Measurements from ENCODE around the gene SMIM20. TPM values are rescaled to one million over a fixed set of nuclear protein-coding genes. Genes with fewer than 3 reads are reported as not detected.
A peak's percentile ranks its signal among the peaks of the same experiment; 100 is the strongest.

Gene SMIM20
- total RNA-seq, 2 donors from 2014 or later: 36.5 to 37.4 TPM

DNA sequence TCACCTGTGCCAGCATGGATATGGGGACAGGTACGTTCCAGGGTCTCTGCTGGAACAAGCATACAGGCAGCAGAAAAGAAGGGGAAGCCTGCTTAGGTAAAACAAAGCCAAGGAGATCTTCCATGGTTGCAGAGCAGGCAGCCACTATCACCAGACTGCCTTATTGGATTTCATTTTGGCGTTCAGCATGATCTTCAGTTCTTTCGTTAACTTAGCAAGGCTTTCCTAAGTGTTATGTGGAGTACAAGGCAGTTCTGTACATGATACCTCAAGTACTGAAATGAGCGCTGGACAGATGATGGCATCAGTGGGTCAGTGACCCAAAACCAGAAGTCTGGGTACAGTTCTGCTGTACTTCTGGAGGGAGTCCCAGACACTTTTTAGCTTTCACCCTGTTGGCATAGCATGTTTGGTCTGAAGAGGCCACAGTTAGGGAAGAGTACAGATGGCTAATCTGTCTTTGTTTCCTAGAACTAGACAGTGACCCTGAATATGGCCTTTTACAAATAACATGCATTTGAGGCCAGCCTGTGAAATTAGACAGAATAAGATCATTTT is 8.9 kb downstream of the SMIM20 start:
- no peak for DNase-seq
- H3K9ac ChIP-seq (ENCODE audit: low read depth in 2 of 2, low read length in 2 of 2): no peak overlapping the region
- H3K27ac ChIP-seq: no peak overlapping the region
- H3K36me3 ChIP-seq: no peaks in the 10 kb centered on the region
- H3K27me3 ChIP-seq: no peaks in the 10 kb centered on the region
- no peak overlapping the region for H3K4me3 ChIP-seq
- TF ChIP-seq, protein P1, sequence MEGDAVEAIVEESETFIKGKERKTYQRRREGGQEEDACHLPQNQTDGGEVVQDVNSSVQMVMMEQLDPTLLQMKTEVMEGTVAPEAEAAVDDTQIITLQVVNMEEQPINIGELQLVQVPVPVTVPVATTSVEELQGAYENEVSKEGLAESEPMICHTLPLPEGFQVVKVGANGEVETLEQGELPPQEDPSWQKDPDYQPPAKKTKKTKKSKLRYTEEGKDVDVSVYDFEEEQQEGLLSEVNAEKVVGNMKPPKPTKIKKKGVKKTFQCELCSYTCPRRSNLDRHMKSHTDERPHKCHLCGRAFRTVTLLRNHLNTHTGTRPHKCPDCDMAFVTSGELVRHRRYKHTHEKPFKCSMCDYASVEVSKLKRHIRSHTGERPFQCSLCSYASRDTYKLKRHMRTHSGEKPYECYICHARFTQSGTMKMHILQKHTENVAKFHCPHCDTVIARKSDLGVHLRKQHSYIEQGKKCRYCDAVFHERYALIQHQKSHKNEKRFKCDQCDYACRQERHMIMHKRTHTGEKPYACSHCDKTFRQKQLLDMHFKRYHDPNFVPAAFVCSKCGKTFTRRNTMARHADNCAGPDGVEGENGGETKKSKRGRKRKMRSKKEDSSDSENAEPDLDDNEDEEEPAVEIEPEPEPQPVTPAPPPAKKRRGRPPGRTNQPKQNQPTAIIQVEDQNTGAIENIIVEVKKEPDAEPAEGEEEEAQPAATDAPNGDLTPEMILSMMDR (IDR thresholded peaks at IDR 0.05): no peak
- intact Hi-C loops (cut with DNase I): loop anchor here (5.0 kb wide), 1 partner anchor 64 kb away; no protein-coding TSS in a partner anchor
- H3K9me3 ChIP-seq: no peaks in the 10 kb centered on the region
- H3K4me1 ChIP-seq: peaks cover 4% of the 10 kb centered on the region

DNA sequence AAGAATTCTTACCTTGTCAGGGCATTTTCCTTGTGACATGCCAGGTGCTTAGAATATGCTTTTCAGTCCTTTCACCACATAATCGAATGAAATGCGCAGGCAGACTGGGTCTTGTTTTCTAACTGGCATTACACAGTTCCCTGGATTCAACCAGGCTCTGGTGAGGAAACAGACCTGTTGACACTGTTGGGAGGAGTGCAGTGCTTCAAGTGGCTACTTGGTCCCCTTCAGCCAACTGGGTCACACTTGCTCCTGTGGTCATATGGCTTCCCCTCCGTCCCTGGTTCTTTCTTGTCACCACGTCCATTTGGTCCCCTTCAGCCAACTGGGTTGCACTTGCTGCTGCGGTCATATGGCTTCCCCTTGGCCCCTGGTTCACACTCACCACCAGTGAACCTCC is 9.7 kb downstream of the SMIM20 start:
- Histone ChIP-seq H3K36me3 (no peaks in the 10 kb centered on the region), H3K27ac (no peak overlapping the region), H3K27me3 (no peaks in the 10 kb centered on the region), H3K4me3 (no peak overlapping the region), H3K9me3 (no peaks in the 10 kb centered on the region), H3K9ac (ENCODE audit: low read depth in 2 of 2, low read length in 2 of 2) (no peak overlapping the region), H3K4me1 (peaks cover 4% of the 10 kb centered on the region)
- no peak for DNase-seq
- TF ChIP-seq, protein P1 (IDR thresholded peaks at IDR 0.05): no peak
- intact Hi-C loops (cut with DNase I): loop anchor here (5.0 kb wide), 1 partner anchor 64 kb away; no protein-coding TSS in a partner anchor

DNA sequence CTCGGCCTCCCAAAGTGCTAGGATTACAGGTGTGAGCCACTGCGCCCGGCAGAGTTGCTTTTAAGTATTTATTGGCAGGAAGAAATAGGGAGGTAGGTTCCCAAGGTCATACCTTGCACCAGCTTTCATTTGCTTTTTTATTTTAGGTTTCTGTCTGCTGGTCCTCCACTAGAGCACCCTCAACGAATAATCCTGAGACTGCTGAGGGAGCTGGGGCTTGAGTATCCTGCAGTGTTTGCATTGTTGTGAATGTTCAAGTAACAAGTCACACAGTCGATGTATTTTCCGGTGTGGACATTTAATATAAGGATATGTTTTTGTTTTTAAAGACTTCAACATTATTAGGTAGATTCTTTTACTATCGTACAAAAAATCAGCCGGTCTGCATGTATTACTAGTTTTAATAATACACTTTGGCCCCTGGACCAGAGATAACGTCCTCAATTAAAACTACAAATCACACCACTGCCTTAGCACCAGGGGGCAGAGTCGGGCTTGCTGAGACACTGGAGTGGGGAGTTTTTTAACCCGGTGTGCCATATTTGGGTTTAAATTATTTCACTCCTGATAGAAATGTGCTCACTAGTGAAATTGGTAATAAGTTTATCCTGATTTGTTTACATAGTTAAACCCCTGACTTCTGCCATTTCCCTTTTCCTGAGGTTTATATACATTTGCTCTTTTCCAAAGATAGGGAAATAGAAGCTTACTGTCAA is 11.6 kb downstream of the SMIM20 start:
- Histone ChIP-seq H3K9me3 (no peaks in the 10 kb centered on the region), H3K4me1 (no peaks in the 10 kb centered on the region), H3K27me3 (no peaks in the 10 kb centered on the region), H3K27ac (no peak overlapping the region), H3K4me3 (no peak overlapping the region), H3K9ac (ENCODE audit: low read depth in 2 of 2, low read length in 2 of 2) (no peak overlapping the region), H3K36me3 (no peaks in the 10 kb centered on the region)
- intact Hi-C loops (cut with DNase I): no loop called here
- TF ChIP-seq, protein P1 (IDR thresholded peaks at IDR 0.05): peak; percentile 45
- peak; percentile 47 for DNase-seq

DNA sequence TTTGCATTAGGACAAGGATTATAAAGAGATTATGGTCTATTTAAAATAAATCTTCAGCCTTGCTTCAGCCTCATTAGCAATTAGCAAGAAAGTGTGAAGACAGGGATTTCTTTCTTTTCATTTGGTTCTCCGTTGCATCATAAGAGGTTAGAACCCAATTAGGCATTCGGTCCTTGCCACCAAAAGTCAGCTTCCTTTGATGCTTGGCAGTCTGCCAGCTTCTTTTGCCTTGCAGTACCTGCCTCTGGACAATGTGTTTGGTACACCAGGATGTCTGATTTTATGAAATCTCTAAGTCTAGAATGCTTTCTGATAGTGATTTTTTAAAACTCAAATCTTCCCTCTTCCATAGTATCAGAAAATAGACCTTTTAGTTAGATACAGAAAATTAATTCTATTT is 12.4 kb downstream of the SMIM20 start:
- TF ChIP-seq, protein P1 (IDR thresholded peaks at IDR 0.05): no peak
- Histone ChIP-seq H3K4me3 (no peak overlapping the region), H3K9ac (ENCODE audit: low read depth in 2 of 2, low read length in 2 of 2) (no peak overlapping the region), H3K36me3 (no peaks in the 10 kb centered on the region), H3K9me3 (no peaks in the 10 kb centered on the region), H3K27me3 (no peaks in the 10 kb centered on the region), H3K27ac (no peak overlapping the region), H3K4me1 (no peaks in the 10 kb centered on the region)
- no peak for DNase-seq
- intact Hi-C loops (cut with DNase I): no loop called here

DNA sequence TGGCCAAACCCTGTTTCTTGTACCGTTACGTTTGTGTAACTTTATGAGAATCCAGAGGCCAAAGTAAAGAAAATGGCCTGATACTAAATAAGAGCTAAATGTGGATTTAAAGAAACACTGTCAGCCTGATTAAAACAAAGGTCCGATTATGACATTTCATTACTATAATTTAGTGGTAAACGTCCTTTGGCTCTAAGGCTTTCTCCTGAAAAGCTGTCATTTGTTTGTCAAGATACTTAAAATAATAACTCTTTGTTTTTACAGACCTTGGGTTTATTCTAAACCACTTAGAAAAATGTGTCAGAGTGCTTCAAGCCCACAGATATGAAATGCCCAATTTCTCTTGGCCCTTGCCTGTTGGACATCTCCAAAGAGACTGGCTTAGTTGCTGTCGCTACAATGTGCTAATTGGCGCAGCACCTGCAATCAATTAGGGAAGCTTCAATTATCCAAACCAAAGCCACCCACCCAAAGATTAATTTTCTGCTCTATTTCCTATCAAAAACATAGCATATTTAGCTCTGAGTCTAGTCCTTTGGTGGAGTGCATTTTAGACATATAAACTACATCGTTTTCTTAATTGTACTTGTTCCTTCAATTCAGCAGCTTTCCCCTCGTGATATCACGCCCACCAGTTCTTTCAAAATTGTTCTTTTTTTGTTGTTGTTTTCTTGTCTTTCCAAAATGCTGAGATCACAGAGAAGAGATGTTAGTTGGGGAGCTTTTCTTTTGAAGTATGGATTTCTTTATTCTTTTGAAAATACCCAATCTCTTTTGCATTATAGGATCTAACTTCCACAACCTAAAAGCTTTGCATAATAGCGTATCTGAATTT is 13.6 kb downstream of the SMIM20 start:
- no peak overlapping the region for H3K4me3 ChIP-seq
- DNase-seq: no peak
- H3K9me3 ChIP-seq: no peaks in the 10 kb centered on the region
- H3K36me3 ChIP-seq: no peaks in the 10 kb centered on the region
- H3K9ac ChIP-seq (ENCODE audit: low read depth in 2 of 2, low read length in 2 of 2): no peak overlapping the region
- intact Hi-C loops (cut with DNase I): no loop called here
- H3K4me1 ChIP-seq: no peaks in the 10 kb centered on the region
- TF ChIP-seq, protein P1 (IDR thresholded peaks at IDR 0.05): no peak
- H3K27ac ChIP-seq: no peak overlapping the region
- H3K27me3 ChIP-seq: no peaks in the 10 kb centered on the region

Measured in colonic mucosa (tissue), 4 donors.